SKM-1 (cell line): ENCODE results near the gene ENPP1.

Experiments
- DNase-seq: peaks from one replicate; lab custom pipeline; 2025; ENCODE audit not compliant: unreplicated experiment; lab: John Stamatoyannopoulos, UW

Gene ENPP1

DNA sequence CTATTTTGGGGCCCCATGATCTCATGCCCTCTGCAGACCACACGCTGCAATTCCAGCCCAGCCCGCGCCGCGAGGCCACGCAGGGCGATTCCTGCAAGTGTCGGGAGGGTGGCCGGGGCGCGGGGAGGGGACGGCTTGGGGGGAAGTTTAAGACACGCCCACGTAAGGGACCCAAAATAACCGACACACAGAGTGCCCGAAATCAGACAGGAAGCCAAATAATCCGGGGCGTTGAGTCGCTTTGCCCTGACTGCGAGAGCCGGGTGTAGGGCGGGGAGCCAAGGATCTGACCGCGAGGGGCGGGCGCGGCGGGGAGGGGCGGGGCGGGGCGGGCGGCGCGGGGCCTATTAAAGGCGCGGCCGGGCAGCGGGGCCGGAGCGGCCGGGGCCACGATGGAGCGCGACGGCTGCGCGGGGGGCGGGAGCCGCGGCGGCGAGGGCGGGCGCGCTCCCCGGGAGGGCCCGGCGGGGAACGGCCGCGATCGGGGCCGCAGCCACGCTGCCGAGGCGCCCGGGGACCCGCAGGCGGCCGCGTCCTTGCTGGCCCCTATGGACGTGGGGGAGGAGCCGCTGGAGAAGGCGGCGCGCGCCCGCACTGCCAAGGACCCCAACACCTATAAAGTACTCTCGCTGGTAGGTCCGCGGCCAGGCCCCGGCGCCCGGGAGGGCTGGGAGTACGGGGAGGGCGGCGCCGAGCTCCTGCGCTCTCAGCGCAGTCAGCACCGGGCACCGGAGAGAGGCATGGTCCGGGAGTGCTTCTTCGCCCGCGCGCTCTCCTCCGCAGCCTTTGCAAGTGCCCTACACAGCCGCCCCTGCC is at the start of gene ENPP1:
ENPP1 (plus strand) TSS at position 377 of the 816 bp plus-strand sequence; CDS start at position 393, 16 bp downstream.
- DNase-seq = peak; percentile 74

- no peak for DNase-seq
These were observed 48.9 kb upstream of the ENPP1 start for GRCh38 chr6:131758920-131759319.

GRCh38 chr6:131761060-131761761 is 46.6 kb upstream of the ENPP1 start:
- no peak for DNase-seq

- DNase-seq = no peak
These were observed 46.1 kb upstream of the ENPP1 start for GRCh38 chr6:131761762-131762067.

DNA sequence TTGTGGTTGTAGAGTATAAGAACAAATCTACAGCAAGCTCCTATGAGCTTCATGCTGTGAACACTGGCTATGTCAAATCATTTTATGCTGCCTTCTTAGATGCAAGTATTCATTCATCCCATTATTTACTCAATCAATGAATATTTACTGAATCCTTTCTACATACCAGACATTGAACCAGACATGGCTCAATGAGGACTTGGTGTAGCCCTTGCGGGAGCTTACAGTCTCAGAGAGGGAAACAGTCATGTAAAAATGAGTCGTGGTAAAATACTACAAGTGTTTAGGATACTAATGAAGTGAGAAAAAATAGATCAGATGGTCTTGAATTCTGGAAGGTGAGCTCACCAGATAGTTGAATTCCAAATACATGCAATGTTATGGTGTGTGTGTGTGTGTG is 44.8 kb upstream of the ENPP1 start:
- no peak for DNase-seq

DNA sequence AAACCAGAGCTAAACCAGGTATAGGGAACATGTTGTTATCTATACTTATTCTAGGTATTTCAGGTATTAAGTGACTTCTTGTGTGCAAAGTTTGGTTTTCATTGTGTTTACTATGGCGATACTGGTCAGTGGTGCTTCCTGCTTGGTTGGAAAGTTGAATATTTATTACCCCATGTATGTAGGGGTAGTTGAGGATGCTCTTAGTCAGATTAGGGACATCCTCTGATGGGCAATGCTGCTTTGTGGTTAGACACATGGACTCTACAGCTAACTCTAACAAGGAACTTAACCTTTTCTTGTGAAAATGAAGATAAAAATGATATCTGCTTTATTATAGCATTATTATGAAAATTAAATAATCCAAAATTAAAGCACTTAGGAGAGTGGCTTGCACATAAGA is 44.1 kb upstream of the ENPP1 start:
- no peak for DNase-seq

GRCh38 chr6:131764350-131764749 is 43.5 kb upstream of the ENPP1 start:
- no peak for DNase-seq

GRCh38 chr6:131765081-131765803 is 42.6 kb upstream of the ENPP1 start:
- DNase-seq = no peak

- no peak for DNase-seq
These were observed 42.0 kb upstream of the ENPP1 start for GRCh38 chr6:131765804-131766135.

DNA sequence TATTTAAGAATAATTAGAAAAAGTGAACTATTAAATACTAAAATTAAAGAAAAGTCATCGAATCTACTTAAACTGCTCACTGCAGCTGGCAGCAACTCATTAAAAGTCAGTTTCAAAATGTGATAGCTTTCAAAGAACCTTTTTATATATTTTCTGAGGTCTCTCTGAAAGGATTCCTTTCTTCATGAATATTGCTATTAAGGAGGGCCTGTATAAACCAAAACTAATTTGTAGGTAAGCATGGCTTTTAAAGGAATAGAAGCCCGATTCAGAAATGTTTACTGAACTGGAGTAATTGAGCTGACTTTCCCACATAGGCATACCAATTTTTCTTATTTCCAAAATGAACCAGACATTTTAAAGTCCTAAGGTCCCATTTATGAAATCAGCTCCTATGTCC is 41.2 kb upstream of the ENPP1 start:
- DNase-seq = no peak

- no peak for DNase-seq
These were observed 38.9 kb upstream of the ENPP1 start for GRCh38 chr6:131768964-131769363.

GRCh38 chr6:131769385-131770141 is 38.3 kb upstream of the ENPP1 start:
- DNase-seq = no peak

- DNase-seq = no peak
These were observed 37.0 kb upstream of the ENPP1 start for GRCh38 chr6:131770776-131771175.

DNA sequence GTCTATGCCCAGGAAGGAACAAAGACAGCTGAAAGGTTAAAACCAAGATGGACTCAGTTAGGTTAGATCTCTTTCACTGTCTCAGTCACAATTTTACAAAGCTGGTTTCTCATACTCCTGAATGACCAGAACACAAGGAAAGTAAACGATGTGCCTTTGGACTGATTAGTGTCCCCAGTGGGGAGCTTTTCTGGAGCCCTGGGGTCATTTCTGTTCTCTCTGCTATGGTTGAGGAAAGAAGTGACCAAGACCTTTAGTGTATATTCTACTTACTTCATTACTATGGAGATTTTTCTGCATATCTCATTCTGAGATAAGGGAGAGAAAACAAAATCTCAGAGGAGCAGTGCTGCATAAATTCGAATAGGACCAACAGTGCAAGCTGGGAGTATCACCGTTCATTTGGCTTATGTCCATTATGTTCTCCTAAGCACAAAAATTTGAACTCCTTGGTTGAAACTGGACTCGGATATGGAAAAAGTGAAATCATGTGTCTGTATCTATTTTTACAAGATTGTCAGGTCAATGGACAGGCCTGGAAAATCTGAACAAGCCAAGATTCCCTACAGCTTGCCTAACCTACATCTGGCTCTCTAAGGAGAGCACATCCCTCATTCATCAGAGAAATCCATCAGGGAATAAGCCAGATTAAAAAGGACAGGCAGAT is 34.4 kb upstream of the ENPP1 start:
- no peak for DNase-seq

- DNase-seq = no peak
These were observed 31.9 kb upstream of the ENPP1 start for GRCh38 chr6:131775886-131776285.

DNA sequence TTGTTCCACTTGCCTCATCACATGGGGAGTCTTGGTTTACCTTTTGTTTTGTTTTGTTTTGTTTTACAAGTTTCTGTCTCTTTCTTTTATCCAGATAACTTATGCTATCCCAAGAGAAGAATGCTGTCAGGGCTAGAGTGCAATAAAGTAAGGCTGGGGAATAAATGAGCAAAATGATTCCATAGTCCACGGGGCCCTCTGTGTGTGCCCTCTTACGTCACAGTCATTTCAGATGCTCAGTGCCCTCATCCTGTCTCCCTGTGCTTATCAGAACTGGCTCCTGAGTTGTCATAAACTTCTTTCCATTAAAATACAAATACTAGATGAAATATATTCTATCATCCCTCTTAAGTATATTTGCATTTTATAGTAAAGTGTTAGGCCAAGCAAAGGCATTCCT is 30.8 kb upstream of the ENPP1 start:
- DNase-seq = no peak

DNA sequence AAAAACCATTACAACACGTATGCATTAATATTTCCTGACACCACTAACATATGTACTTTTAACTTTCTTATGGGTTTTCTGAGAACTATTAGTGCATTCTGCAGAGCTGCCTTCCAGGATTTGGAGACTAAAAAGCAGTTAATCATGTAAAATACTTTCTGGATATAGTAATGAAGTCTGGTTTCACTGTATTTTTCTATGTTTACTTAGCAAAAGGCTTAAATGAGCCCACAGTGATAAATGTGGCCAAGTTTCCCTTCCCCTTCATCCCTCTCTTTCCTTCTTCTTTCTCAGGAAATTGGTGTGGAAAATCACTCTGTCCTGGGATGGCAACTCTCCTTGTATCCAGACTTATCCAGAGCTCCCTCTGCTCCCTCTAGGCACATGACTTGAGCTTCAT is 29.7 kb upstream of the ENPP1 start:
- DNase-seq = no peak

DNA sequence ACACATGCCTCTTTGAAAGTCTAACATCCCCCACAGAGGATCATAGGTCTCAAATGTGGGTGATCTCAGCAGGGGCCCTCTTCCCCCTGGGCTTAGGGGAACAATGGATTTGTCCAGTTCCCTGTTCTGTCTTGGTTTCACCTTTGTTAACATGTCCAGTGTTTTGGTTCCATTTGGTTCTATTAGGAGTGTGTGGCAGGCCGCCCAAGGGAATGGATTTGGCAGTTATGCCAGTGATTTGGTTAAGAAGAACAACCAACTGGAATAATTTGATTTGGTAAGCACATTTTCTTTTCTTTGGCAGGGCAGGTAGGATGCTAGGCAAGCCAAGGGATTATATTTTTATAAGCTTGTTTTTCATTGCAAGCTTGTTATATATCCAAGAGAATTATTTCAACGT is 28.5 kb upstream of the ENPP1 start:
- no peak for DNase-seq

GRCh38 chr6:131780600-131780999 is 27.2 kb upstream of the ENPP1 start:
- DNase-seq = no peak

DNA sequence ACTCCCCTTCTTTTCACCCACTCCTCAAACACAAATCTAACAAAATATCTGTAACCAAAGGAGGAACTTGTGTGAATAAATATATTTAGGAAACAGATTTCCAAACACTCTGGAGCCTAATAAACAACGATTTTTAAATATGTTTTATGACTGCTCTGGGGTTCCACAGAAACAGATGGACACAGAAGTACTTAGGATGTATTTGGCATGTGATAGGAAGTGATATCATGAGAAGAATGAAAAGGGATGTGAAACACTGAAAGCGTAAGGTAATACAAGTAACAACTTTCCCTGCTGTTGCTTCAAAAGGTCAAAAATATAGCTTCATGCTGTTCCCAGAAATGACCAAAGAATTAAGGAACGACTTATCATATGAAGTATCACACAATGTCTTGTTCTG is 26.1 kb upstream of the ENPP1 start:
- DNase-seq = no peak

DNA sequence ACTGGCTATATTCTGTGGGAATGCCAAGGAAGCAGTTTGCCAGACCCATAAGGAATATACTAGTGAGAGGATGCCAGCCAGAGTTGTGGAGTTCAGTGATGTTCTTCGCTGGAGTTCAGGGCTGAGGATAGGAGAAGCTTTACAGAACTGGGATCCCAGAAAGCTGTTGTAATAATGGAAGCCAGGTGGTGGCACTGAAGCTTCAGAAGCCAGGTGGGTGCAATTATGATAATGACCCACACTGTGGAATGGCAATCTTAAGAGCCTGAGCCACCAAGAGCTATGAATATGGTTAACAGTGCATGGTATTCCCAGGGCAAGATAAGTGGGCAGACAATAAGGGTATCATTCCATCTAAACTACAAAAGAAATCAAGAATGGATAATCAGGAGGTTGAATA is 25.1 kb upstream of the ENPP1 start:
- DNase-seq = no peak
